Loucy (cell line): Measurements from ENCODE around the gene MAPK7.

Source experiments
- H2AFZ ChIP-seq: fragments of 200-600 bp; sonication (generic); 2 replicates; pipeline ENCODE4 v1.6.0; 2016; ENCODE audit warnings: antibody characterized with exemption, mild to moderate bottlenecking, low read length, moderate library complexity
- H3F3A ChIP-seq: fragments of 200-600 bp; 2 replicates; pipeline ENCODE4 v1.6.0; 2016; ENCODE audit warnings: antibody characterized with exemption, low read depth, mild to moderate bottlenecking
- H3K27me3 ChIP-seq: fragments of 200-600 bp; sonication (generic); 2 replicates; pipeline ENCODE4 v1.6.1; 2014; ENCODE audit warnings: low read length, mild to moderate bottlenecking; ENCODE audit not compliant: insufficient read depth, poor library complexity, severe bottlenecking
- H3K36me3 ChIP-seq: fragments of 200-600 bp; sonication (generic); 2 replicates; pipeline ENCODE4 v1.6.1; 2016; ENCODE audit warnings: low read length; ENCODE audit not compliant: insufficient read depth
- H3K4me1 ChIP-seq: fragments of 200-600 bp; sonication (generic); 2 replicates; pipeline ENCODE4 v1.5.1; 2014; ENCODE audit warnings: low read length, mild to moderate bottlenecking; ENCODE audit not compliant: insufficient read depth, poor library complexity, severe bottlenecking
- H3K4me2 ChIP-seq: fragments of 200-600 bp; sonication (generic); 2 replicates; pipeline ENCODE4 v1.6.0; 2014; ENCODE audit warnings: antibody characterized with exemption, low read length, low read depth, mild to moderate bottlenecking; ENCODE audit not compliant: poor library complexity, severe bottlenecking
- H3K4me3 ChIP-seq: fragments of 200-600 bp; sonication (generic); 2 replicates; pipeline ENCODE4 v1.5.1; 2014; ENCODE audit warnings: low read length, mild to moderate bottlenecking, mixed read lengths; ENCODE audit not compliant: poor library complexity, severe bottlenecking
- H3K79me2 ChIP-seq: fragments of 200-600 bp; sonication (generic); 2 replicates; pipeline ENCODE4 v1.6.1; 2014; ENCODE audit warnings: low read length; ENCODE audit not compliant: insufficient read depth
- H3K9ac ChIP-seq: fragments of 200-600 bp; sonication (generic); 2 replicates; pipeline ENCODE4 v1.6.0; 2014; ENCODE audit warnings: mild to moderate bottlenecking, low read depth, low read length, moderate library complexity; ENCODE audit not compliant: poor library complexity, severe bottlenecking
- H3K9me2 ChIP-seq: fragments of 200-600 bp; sonication (generic); replicated peaks from 2 replicates; pipeline ENCODE4 v1.6.1; 2016; ENCODE audit warnings: low read depth, low read length, mixed read lengths
- H3K9me3 ChIP-seq: fragments of 200-600 bp; sonication (generic); 2 replicates; pipeline ENCODE4 v1.6.1; 2014; ENCODE audit warnings: mild to moderate bottlenecking, antibody characterized with exemption, low read length, low read depth; ENCODE audit not compliant: insufficient read depth
- H4K20me1 ChIP-seq: fragments of 200-600 bp; sonication (generic); 2 replicates; pipeline ENCODE4 v1.6.0; 2014; ENCODE audit warnings: antibody characterized with exemption, low read length, mild to moderate bottlenecking; ENCODE audit not compliant: insufficient read depth, poor library complexity, severe bottlenecking
- CTCF ChIP-seq: fragments of 200-600 bp; sonication (generic); conservative IDR thresholded peaks from 2 replicates; pipeline ENCODE4 v1.5.1; 2014; ENCODE audit warnings: mild to moderate bottlenecking, antibody characterized with exemption, low read length
- EZH2phosphoT487 ChIP-seq: fragments of 200-600 bp; IDR thresholded peaks from 2 replicates; pipeline ENCODE4 v1.6.1; 2018; ENCODE audit warnings: antibody characterized with exemption, mild to moderate bottlenecking, moderate library complexity, borderline replicate concordance

The MAPK7 gene

GRCh38 chr17:19413761-19414160, 35.5 kb downstream of the MAPK7 start:
- Histone ChIP-seq H3K27me3 (no peaks in the 10 kb centered on the region), H3K4me1 (no peaks in the 10 kb centered on the region)
- TF ChIP-seq CTCF (no peak), EZH2phosphoT487 (no peak)

GRCh38 chr17:19414396-19415280, 36.3 kb downstream of the MAPK7 start:
- Histone ChIP-seq H3F3A (no peaks in the 10 kb centered on the region), H3K9me3 (no peaks in the 10 kb centered on the region), H3K27me3 (no peaks in the 10 kb centered on the region), H3K4me3 (no peak overlapping the region), H3K9me2 (no peaks in the 10 kb centered on the region), H3K4me2 (no peak overlapping the region), H2AFZ (no peak overlapping the region), H3K36me3 (no peaks in the 10 kb centered on the region), H4K20me1 (no peaks in the 10 kb centered on the region), H3K79me2 (no peaks in the 10 kb centered on the region), H3K4me1 (no peaks in the 10 kb centered on the region), H3K9ac (no peak overlapping the region)
- TF ChIP-seq CTCF (no peak), EZH2phosphoT487 (no peak)

More at GRCh38 chr17:19413761-19414160, 35.5 kb downstream of the MAPK7 start:
- Histone ChIP-seq H3K36me3 (no peaks in the 10 kb centered on the region), H2AFZ (no peak overlapping the region), H3F3A (no peaks in the 10 kb centered on the region), H4K20me1 (no peaks in the 10 kb centered on the region), H3K9me2 (no peaks in the 10 kb centered on the region), H3K4me3 (no peak overlapping the region), H3K4me2 (no peak overlapping the region), H3K79me2 (no peaks in the 10 kb centered on the region), H3K9me3 (no peaks in the 10 kb centered on the region), H3K9ac (no peak overlapping the region)

DNA sequence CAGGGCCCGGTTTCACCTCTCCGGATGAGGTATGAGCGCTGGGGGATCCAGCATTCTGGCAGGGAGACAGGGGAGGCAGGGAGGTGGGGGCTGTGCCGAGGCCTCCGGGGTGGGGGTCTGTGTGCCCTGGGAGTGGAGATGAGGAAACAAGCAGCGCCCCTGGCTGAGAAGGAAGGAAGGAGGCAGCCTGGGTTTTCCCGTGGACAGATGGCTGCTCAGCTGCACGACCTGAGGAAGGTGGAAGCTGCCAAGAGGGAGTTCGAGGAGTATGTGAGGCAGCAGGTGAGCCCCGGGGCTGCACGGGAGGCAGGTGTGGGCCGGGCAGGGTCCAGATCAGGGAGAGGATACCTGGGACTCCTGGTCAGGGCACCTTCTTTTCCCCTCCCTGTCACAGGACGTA, 37.0 kb downstream of the MAPK7 start:
- H3K9me3 ChIP-seq = no peaks in the 10 kb centered on the region
- no peaks in the 10 kb centered on the region for H4K20me1 ChIP-seq
- H3K36me3 ChIP-seq = no peaks in the 10 kb centered on the region
- H3K79me2 ChIP-seq = no peaks in the 10 kb centered on the region
- H3K9me2 ChIP-seq = no peaks in the 10 kb centered on the region
- no peak overlapping the region for H3K4me2 ChIP-seq
- no peaks in the 10 kb centered on the region for H3K4me1 ChIP-seq
- no peak overlapping the region for H2AFZ ChIP-seq
- H3F3A ChIP-seq = no peaks in the 10 kb centered on the region
- no peaks in the 10 kb centered on the region for H3K27me3 ChIP-seq
- H3K9ac ChIP-seq = no peak overlapping the region
- TF ChIP-seq CTCF (no peak), EZH2phosphoT487 (no peak)
- H3K4me3 ChIP-seq = no peak overlapping the region
